ENCODE data around the gene PKNOX2. TPM values are rescaled to one million over a fixed set of nuclear protein-coding genes. Genes with fewer than 3 reads are reported as not detected.
A peak's percentile ranks its signal among the peaks of the same experiment; 100 is the strongest.

Gene PKNOX2
- total RNA-seq, 2 donors from 2014 or later, result 5.5 to 6.9 TPM

DNA sequence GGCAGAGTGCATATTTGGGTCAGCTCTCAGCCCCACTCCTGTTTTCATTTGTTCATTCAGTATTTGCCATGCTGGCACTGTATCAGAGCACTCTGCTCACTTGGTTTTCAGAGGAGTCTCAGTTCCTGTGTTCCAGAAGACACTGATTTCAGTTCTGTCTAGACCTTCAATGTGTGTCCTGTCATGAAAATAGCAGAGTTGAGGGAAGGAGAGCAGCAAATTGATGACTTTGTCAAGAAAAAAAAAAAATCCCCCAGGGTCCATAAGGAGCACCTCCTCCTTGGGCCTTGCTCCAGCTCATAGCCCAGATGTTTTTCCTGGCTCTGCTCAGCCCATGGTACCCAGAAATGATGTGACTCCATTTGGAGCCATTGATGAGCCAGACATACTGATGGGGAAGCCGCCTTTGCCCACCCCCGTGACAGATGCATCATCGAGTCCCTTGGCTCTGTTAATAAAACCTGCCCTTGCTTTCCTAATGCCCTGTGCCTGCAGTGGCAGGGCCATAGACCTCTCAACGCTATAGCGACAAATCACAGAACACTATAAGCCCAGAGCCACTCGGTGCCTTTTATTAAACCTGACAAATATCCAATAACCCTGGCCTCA, 107.0 kb downstream of the PKNOX2 start:
- Histone ChIP-seq H3K4me1 (peaks cover 0 to 8% of the 10 kb centered on the region in 2 donors), H3K4me3 (no peak overlapping the region), H3K27me3 (no peaks in the 10 kb centered on the region), H3K36me3 (no peaks in the 10 kb centered on the region), H3K9me3 (no peaks in the 10 kb centered on the region), H3K27ac (peak overlapping the region in 1 of 2 donors; percentile 9)
- no peak for TF ChIP-seq CTCF (IDR thresholded peaks at IDR 0.05)
- no peak for DNase-seq (ENCODE audit: low spot score)

GRCh38 chr11:125272092-125272491, 107.5 kb downstream of the PKNOX2 start:
- peak overlapping the region in 1 of 2 donors; percentile 9 for H3K27ac ChIP-seq
- no peaks in the 10 kb centered on the region for H3K9me3 ChIP-seq
- no peak overlapping the region for H3K4me3 ChIP-seq
- peaks cover 0 to 8% of the 10 kb centered on the region in 2 donors for H3K4me1 ChIP-seq
- H3K36me3 ChIP-seq, result no peaks in the 10 kb centered on the region
- no peaks in the 10 kb centered on the region for H3K27me3 ChIP-seq
- DNase-seq (ENCODE audit: low spot score), result no peak
- TF ChIP-seq CTCF (IDR thresholded peaks at IDR 0.05), result no peak

DNA sequence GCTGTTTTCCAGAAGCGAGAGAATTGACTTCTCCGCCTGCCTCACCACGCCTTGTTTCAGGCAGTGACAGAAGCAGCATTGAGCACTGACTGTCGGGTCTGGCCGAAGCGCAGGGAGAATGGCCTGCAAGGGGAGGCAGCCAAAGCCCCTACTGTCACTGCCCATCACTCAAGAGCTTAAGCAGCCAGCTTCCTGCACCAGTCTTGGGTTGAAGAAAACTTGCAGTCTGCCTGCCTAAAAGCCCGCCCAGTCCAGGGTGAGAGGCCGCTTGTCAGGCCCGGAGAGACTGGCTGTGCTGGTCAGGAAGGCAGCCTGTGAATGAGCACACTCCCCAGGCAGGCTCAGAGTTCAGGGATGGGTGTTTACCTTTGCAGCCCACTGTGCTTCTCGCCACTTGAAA, 108.3 kb downstream of the PKNOX2 start:
- Histone ChIP-seq H3K9me3 (no peaks in the 10 kb centered on the region), H3K36me3 (no peaks in the 10 kb centered on the region), H3K4me1 (peaks cover 0 to 8% of the 10 kb centered on the region in 2 donors), H3K27ac (no peak overlapping the region), H3K27me3 (no peaks in the 10 kb centered on the region), H3K4me3 (no peak overlapping the region)
- DNase-seq (ENCODE audit: low spot score), result no peak
- no peak for TF ChIP-seq CTCF (IDR thresholded peaks at IDR 0.05)

DNA sequence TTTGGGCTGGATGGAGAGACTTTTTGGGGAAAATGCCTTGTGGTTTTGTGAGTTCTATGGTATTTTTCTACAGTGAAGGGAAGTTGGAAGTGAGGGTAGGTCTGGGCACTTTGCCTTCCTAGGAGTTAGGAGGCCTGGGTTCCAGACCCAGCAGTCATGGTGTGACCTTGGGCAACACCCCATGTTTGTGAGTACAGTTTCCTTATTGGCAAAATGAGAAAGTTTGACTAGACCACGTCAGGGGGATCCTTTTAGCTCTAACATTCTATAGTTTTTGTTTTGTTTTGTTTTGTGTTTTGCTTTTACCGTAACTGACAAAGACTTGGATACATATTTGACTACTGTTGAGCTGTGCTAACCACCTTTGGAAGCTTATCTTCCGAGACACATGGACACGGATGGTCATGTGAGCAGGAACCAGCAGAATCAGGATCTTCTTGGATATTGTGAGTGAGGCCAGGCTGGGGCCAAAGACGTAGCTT, 109.0 kb downstream of the PKNOX2 start:
- H3K9me3 ChIP-seq, result no peaks in the 10 kb centered on the region
- H3K4me3 ChIP-seq, result no peak overlapping the region
- H3K27ac ChIP-seq, result no peak overlapping the region
- TF ChIP-seq CTCF (IDR thresholded peaks at IDR 0.05), result no peak
- no peaks in the 10 kb centered on the region for H3K27me3 ChIP-seq
- H3K36me3 ChIP-seq, result no peaks in the 10 kb centered on the region
- no peak for DNase-seq (ENCODE audit: low spot score)
- H3K4me1 ChIP-seq, result peaks cover 0 to 8% of the 10 kb centered on the region in 2 donors

DNA sequence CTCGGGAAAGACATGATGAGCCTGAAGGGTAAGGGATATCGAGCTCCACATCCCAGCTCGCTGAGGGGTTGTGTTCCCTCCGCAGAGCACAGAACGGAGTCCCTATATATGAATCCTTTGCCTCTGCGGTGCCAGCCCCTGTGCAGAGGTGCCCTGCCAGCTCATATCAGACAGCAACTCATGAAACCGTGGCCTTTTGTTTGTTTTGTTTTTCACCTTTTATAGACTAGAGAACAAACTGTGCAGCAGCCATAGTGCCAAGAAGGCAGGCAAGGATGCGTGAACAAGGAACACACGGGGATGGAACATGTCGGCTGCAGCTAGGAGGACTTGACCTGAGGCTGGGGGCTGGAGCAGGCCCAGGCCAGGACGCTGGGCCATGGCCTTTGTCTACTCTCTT, 109.8 kb downstream of the PKNOX2 start:
- H3K36me3 ChIP-seq, result no peaks in the 10 kb centered on the region
- H3K4me3 ChIP-seq, result no peak overlapping the region
- no peak for DNase-seq (ENCODE audit: low spot score)
- no peaks in the 10 kb centered on the region for H3K9me3 ChIP-seq
- no peak overlapping the region for H3K27ac ChIP-seq
- H3K4me1 ChIP-seq, result peaks cover 0 to 8% of the 10 kb centered on the region in 2 donors
- no peak for TF ChIP-seq CTCF (IDR thresholded peaks at IDR 0.05)
- no peaks in the 10 kb centered on the region for H3K27me3 ChIP-seq

- DNase-seq (ENCODE audit: low spot score), result no peak
- no peak overlapping the region for H3K27ac ChIP-seq
Observed at GRCh38 chr11:125274774-125275173, 110.2 kb downstream of the PKNOX2 start.

More at GRCh38 chr11:125274774-125275173, 110.2 kb downstream of the PKNOX2 start:
- Histone ChIP-seq H3K4me1 (peaks cover 0 to 8% of the 10 kb centered on the region in 2 donors), H3K27me3 (no peaks in the 10 kb centered on the region), H3K4me3 (no peak overlapping the region), H3K9me3 (no peaks in the 10 kb centered on the region), H3K36me3 (no peaks in the 10 kb centered on the region)
- no peak for TF ChIP-seq CTCF (IDR thresholded peaks at IDR 0.05)

Data from right atrium auricular region (tissue), 2 donors.